ENCODE results near the gene STAP2.

STAP2 gene

GRCh38 chr19:4359627-4360000, 21.0 kb upstream of the STAP2 start:
- no peak for TF ChIP-seq CTCF (IDR thresholded peaks at IDR 0.05; ENCODE audit: low read depth, low read length)
- no peak overlapping the region for H3K4me3 ChIP-seq (ENCODE audit: low read depth, low read length)

GRCh38 chr19:4358709-4359626, 20.3 kb upstream of the STAP2 start:
- no peak overlapping the region for H3K4me3 ChIP-seq (ENCODE audit: low read depth, low read length)
- no peak for TF ChIP-seq CTCF (IDR thresholded peaks at IDR 0.05; ENCODE audit: low read depth, low read length)

GRCh38 chr19:4357921-4358326, 19.3 kb upstream of the STAP2 start:
- H3K4me3 ChIP-seq (ENCODE audit: low read depth, low read length), result no peak overlapping the region
- TF ChIP-seq CTCF (IDR thresholded peaks at IDR 0.05; ENCODE audit: low read depth, low read length), result no peak

- no peak for TF ChIP-seq CTCF (IDR thresholded peaks at IDR 0.05; ENCODE audit: low read depth, low read length)
Observed at GRCh38 chr19:4357095-4357797, 18.6 kb upstream of the STAP2 start.

GRCh38 chr19:4354897-4355296, 16.3 kb upstream of the STAP2 start:
- TF ChIP-seq CTCF (IDR thresholded peaks at IDR 0.05; ENCODE audit: low read depth, low read length), result no peak
- H3K4me3 ChIP-seq (ENCODE audit: low read depth, low read length), result no peak overlapping the region

More at GRCh38 chr19:4357095-4357797, 18.6 kb upstream of the STAP2 start:
- H3K4me3 ChIP-seq (ENCODE audit: low read depth, low read length), result no peak overlapping the region

GRCh38 chr19:4354282-4354681, 15.7 kb upstream of the STAP2 start:
- TF ChIP-seq CTCF (IDR thresholded peaks at IDR 0.05; ENCODE audit: low read depth, low read length), result no peak
- no peak overlapping the region for H3K4me3 ChIP-seq (ENCODE audit: low read depth, low read length)

GRCh38 chr19:4352701-4353121, 14.1 kb upstream of the STAP2 start:
- peak; percentile 94 for TF ChIP-seq CTCF (IDR thresholded peaks at IDR 0.05; ENCODE audit: low read depth, low read length)
- H3K4me3 ChIP-seq (ENCODE audit: low read depth, low read length), result no peak overlapping the region

All from WI38 (cell line).